Posterior vena cava (tissue), 2 donors: Measurements from ENCODE around the gene DOK6. TPM values are rescaled to one million over a fixed set of nuclear protein-coding genes. Genes with fewer than 3 reads are reported as not detected.
"Not testable (repeated sequence)": the region's sequence is repeated elsewhere in the genome, so short reads cannot be mapped to it uniquely, and the experiment has no call there.

ENCODE experiments used
- DNase-seq: peaks from one replicate; pipeline ENCODE4 v3.0.0-alpha.2; 2020; ENCODE audit warnings: low spot score
- intact Hi-C, 2 donors: fragments of 100-400 bp; cut with DNase I; formaldehyde crosslinking; loops; one replicate each; pipeline versions ENCODE4 v1.14.1 to v1.14.2; 2022 to 2023
- long read RNA-seq, 2 donors: library from polyadenylated mRNA; unstranded; transcript quantifications; one replicate each; pipeline ENCODE4 v2.0.0, GENCODE V29; 2020 to 2021
- total RNA-seq, 2 donors: library from RNA; stranded (reverse); fragmentation: NEBNext Ultra II Directional; extraction: Animal tissue kit (Norgen Biotek cat#: 25700); gene quantifications; one replicate each; pipeline ENCODE4 v1.2.1, GENCODE V29; 2021
- donor health status: DM: yes; HTN: yes; CAD: no.
- donor health status: DM: yes; HTN: yes; CAD: no.

Gene DOK6
- total RNA-seq = 1 to 10 TPM; 7.2 to 8.7 TPM
- long read RNA-seq, donor 1, full-length matches to known transcripts = 3 of 3 reads
- long read RNA-seq, donor 1, partial matches to known transcripts = 0 of 3 reads
- long read RNA-seq, donor 1, other reads (novel, unspliced or antisense) = 0 of 3 reads
- long read RNA-seq, donor 2 = 0 reads

- intact Hi-C loops = no loop called here
- peak; percentile 86 for DNase-seq
Observed at GRCh38 chr18:69400253-69400975, at the start of gene DOK6. Gene DOK6, plus strand, starts transcription at chr18:69400888.

- no peak for DNase-seq
- intact Hi-C loops = no loop called here
Observed at GRCh38 chr18:69353023-69353422, 47.7 kb upstream of the DOK6 start.

GRCh38 chr18:69357590-69357989 is 43.1 kb upstream of the DOK6 start:
- intact Hi-C loops = no loop called here
- DNase-seq = no peak

GRCh38 chr18:69358212-69358895 is 42.3 kb upstream of the DOK6 start:
- DNase-seq = no peak
- intact Hi-C loops = no loop called here

- DNase-seq, intact Hi-C loops: not testable (repeated sequence)
Observed at GRCh38 chr18:69359768-69360167, 40.9 kb upstream of the DOK6 start.

GRCh38 chr18:69364930-69365329 is 35.8 kb upstream of the DOK6 start:
- intact Hi-C loops = no loop called here
- DNase-seq = no peak

GRCh38 chr18:69365658-69366057 is 35.0 kb upstream of the DOK6 start:
- intact Hi-C loops = no loop called here
- DNase-seq = no peak

- no peak for DNase-seq
- intact Hi-C loops = no loop called here
Observed at GRCh38 chr18:69367104-69367503, 33.6 kb upstream of the DOK6 start.

GRCh38 chr18:69371729-69372128 is 29.0 kb upstream of the DOK6 start:
- intact Hi-C loops = no loop called here
- DNase-seq = no peak

GRCh38 chr18:69380324-69380723 is 20.4 kb upstream of the DOK6 start:
- intact Hi-C loops = loop anchor here in 1 of 2 donors (2.0 kb wide), 1 partner anchor 30 kb away; no protein-coding TSS in a partner anchor
- DNase-seq = no peak

- intact Hi-C loops = no loop called here
- DNase-seq = no peak
Observed at GRCh38 chr18:69383186-69383585, 17.5 kb upstream of the DOK6 start.

GRCh38 chr18:69387186-69387585 is 13.5 kb upstream of the DOK6 start:
- DNase-seq = no peak
- intact Hi-C loops = no loop called here

- intact Hi-C loops = no loop called here
- no peak for DNase-seq
Observed at GRCh38 chr18:69388222-69388621, 12.5 kb upstream of the DOK6 start.

- DNase-seq = no peak
- intact Hi-C loops = no loop called here
Observed at GRCh38 chr18:69397096-69397495, 3.6 kb upstream of the DOK6 start.

- no peak for DNase-seq
- intact Hi-C loops = no loop called here
Observed at GRCh38 chr18:69399253-69399652, 1.4 kb upstream of the DOK6 start.

GRCh38 chr18:69400976-69401225 is 213 bp downstream of the DOK6 start:
- intact Hi-C loops = no loop called here
- DNase-seq = no peak

GRCh38 chr18:69401226-69401971 is 711 bp downstream of the DOK6 start:
- DNase-seq = peak; percentile 81
- intact Hi-C loops = no loop called here

GRCh38 chr18:69401972-69402532 is 1.4 kb downstream of the DOK6 start:
- intact Hi-C loops = no loop called here
- no peak for DNase-seq

- intact Hi-C loops = no loop called here
- no peak for DNase-seq
Observed at GRCh38 chr18:69402533-69402989, 1.9 kb downstream of the DOK6 start.

- intact Hi-C loops = no loop called here
- DNase-seq = no peak
Observed at GRCh38 chr18:69408522-69408921, 7.8 kb downstream of the DOK6 start.
